ENCODE measurements around the gene DAB1. TPM values are rescaled to one million over a fixed set of nuclear protein-coding genes. Genes with fewer than 3 reads are reported as not detected.

DAB1 gene
- total and polyA plus RNA-seq, 7 donors: under 0.01 to 1.1 (median 0.75) TPM; not detected in 1

- TF ChIP-seq POLR2A (IDR thresholded peaks at IDR 0.05) (no peak), POLR2AphosphoS5 (IDR thresholded peaks at IDR 0.05) (no peak), EP300 (IDR thresholded peaks at IDR 0.05) (no peak), CTCF (IDR thresholded peaks at IDR 0.05) (no peak)
- intact Hi-C loops (cut with DNase I): no loop called here
Observed at GRCh38 chr1:57316291-57316690, 107.6 kb downstream of the DAB1 start.

GRCh38 chr1:57312869-57313268 lies 111.0 kb downstream of the DAB1 start:
- H3K27me3 ChIP-seq: no peaks in the 10 kb centered on the region
- WGBS, 2 donors: 86 to 96% methylated on average over 7 of the region's 7 CpGs
- no peaks in the 10 kb centered on the region for H3K9me3 ChIP-seq
- no peak overlapping the region for H3K27ac ChIP-seq
- TF ChIP-seq POLR2A (IDR thresholded peaks at IDR 0.05) (no peak), EP300 (IDR thresholded peaks at IDR 0.05) (no peak), POLR2AphosphoS5 (IDR thresholded peaks at IDR 0.05) (no peak), CTCF (IDR thresholded peaks at IDR 0.05) (no peak)
- DNase-seq: no peak
- no peaks in the 10 kb centered on the region for H3K4me1 ChIP-seq
- intact Hi-C loops (cut with DNase I): no loop called here
- no peaks in the 10 kb centered on the region for H3K36me3 ChIP-seq
- no peak overlapping the region for H3K4me3 ChIP-seq

More at GRCh38 chr1:57316291-57316690, 107.6 kb downstream of the DAB1 start:
- 95% methylated on average over 3 of the region's 3 CpGs for WGBS, 2 donors
- Histone ChIP-seq H3K4me3 (no peak overlapping the region), H3K4me1 (no peaks in the 10 kb centered on the region), H3K36me3 (no peaks in the 10 kb centered on the region), H3K27me3 (no peaks in the 10 kb centered on the region), H3K27ac (no peak overlapping the region), H3K9me3 (no peaks in the 10 kb centered on the region)
- no peak for DNase-seq

GRCh38 chr1:57311411-57311810 lies 112.4 kb downstream of the DAB1 start:
- TF ChIP-seq EP300 (IDR thresholded peaks at IDR 0.05) (no peak), POLR2A (IDR thresholded peaks at IDR 0.05) (no peak), CTCF (IDR thresholded peaks at IDR 0.05) (no peak), POLR2AphosphoS5 (IDR thresholded peaks at IDR 0.05) (no peak)
- 16 to 83% methylated on average over 1 of the region's 1 CpG for WGBS, 2 donors

GRCh38 chr1:57311006-57311405 lies 112.9 kb downstream of the DAB1 start:
- no peak overlapping the region for H3K4me3 ChIP-seq
- no peaks in the 10 kb centered on the region for H3K4me1 ChIP-seq
- H3K36me3 ChIP-seq: no peaks in the 10 kb centered on the region
- intact Hi-C loops (cut with DNase I): no loop called here
- TF ChIP-seq CTCF (IDR thresholded peaks at IDR 0.05) (no peak), EP300 (IDR thresholded peaks at IDR 0.05) (no peak), POLR2AphosphoS5 (IDR thresholded peaks at IDR 0.05) (no peak), POLR2A (IDR thresholded peaks at IDR 0.05) (no peak)
- H3K9me3 ChIP-seq: no peaks in the 10 kb centered on the region
- no peak for DNase-seq
- H3K27ac ChIP-seq: no peak overlapping the region
- 33 to 65% methylated on average over 5 of the region's 5 CpGs for WGBS, 2 donors
- no peaks in the 10 kb centered on the region for H3K27me3 ChIP-seq

More at GRCh38 chr1:57311411-57311810, 112.4 kb downstream of the DAB1 start:
- H3K4me1 ChIP-seq: no peaks in the 10 kb centered on the region
- no peaks in the 10 kb centered on the region for H3K36me3 ChIP-seq
- intact Hi-C loops (cut with DNase I): no loop called here
- DNase-seq: no peak
- H3K9me3 ChIP-seq: no peaks in the 10 kb centered on the region
- no peak overlapping the region for H3K27ac ChIP-seq
- H3K27me3 ChIP-seq: no peaks in the 10 kb centered on the region
- H3K4me3 ChIP-seq: no peak overlapping the region

GRCh38 chr1:57309630-57310029 lies 114.2 kb downstream of the DAB1 start:
- TF ChIP-seq POLR2A (IDR thresholded peaks at IDR 0.05) (no peak), CTCF (IDR thresholded peaks at IDR 0.05) (no peak), POLR2AphosphoS5 (IDR thresholded peaks at IDR 0.05) (no peak), EP300 (IDR thresholded peaks at IDR 0.05) (no peak)
- intact Hi-C loops (cut with DNase I): no loop called here
- no peak overlapping the region for H3K4me3 ChIP-seq
- H3K27ac ChIP-seq: no peak overlapping the region
- no peak for DNase-seq
- H3K9me3 ChIP-seq: no peaks in the 10 kb centered on the region
- no peaks in the 10 kb centered on the region for H3K4me1 ChIP-seq
- no peaks in the 10 kb centered on the region for H3K36me3 ChIP-seq
- WGBS, 2 donors: 78 to 82% methylated on average over 2 of the region's 2 CpGs
- no peaks in the 10 kb centered on the region for H3K27me3 ChIP-seq

Measured in sigmoid colon (tissue), 7 donors.